SK-N-SH (cell line): ENCODE data around the gene GOLGA6L26. TPM values are rescaled to one million over a fixed set of nuclear protein-coding genes. Genes with fewer than 3 reads are reported as not detected.
"Not testable (repeated sequence)": the region's sequence is repeated elsewhere in the genome, so short reads cannot be mapped to it uniquely, and the experiment has no call there.

Experiments used
- CTCF ChIA-PET: fragments of 300-600, 350-600 bp; formaldehyde crosslinking; extraction: SDS; loops from one replicate; lab custom pipeline; 2021; lab: Yijun Ruan, JAX
- POLR2A ChIA-PET: fragments of 350-600 bp; sonication (Branson Sonifier 250); formaldehyde crosslinking; extraction: SDS; loops from one replicate; lab custom pipeline; 2020; ENCODE audit warnings: antibody characterized with exemption, inconsistent platforms; lab: Yijun Ruan, JAX
- DNase-seq: peaks from one replicate; pipeline ENCODE4 v3.0.0; 2012
- H2AFZ ChIP-seq: fragments of 200-600 bp; sonication (generic); 2 replicates; pipeline ENCODE4 v1.8.1; 2016; ENCODE audit warnings: antibody characterized with exemption, mild to moderate bottlenecking, low read depth
- H3F3A ChIP-seq: fragments of 200-600 bp; sonication (generic); replicated peaks from 2 replicates; pipeline ENCODE3; 2016; ENCODE audit warnings: antibody characterized with exemption, mild to moderate bottlenecking; ENCODE audit not compliant: insufficient read depth
- H3K27ac ChIP-seq, 2 experiments: fragments of 200-500 bp in 1 of 2; fragments of 200-600 bp in 1 of 2; sonication (Bioruptor generic) in 1 of 2; sonication (generic), shearing (Covaris generic) in 1 of 2; 2 replicates each; pipeline versions ENCODE4 v1.5.1 to v1.6.1; 2014 to 2016; ENCODE audit warnings: low read depth in 2 of 2, inconsistent platforms in 1 of 2, low read length in 1 of 2, mild to moderate bottlenecking in 1 of 2, mixed read lengths in 1 of 2
- H3K27me3 ChIP-seq: fragments of 200-600 bp; sonication (generic), shearing (Covaris generic); 2 replicates; pipeline ENCODE4 v1.6.1; 2016; ENCODE audit warnings: mixed run types; ENCODE audit not compliant: insufficient read depth
- H3K36me3 ChIP-seq, 2 experiments: fragments of 200-500 bp in 1 of 2; fragments of 200-600 bp in 1 of 2; sonication (Bioruptor generic) in 1 of 2; sonication (generic) in 1 of 2; replicated peaks in 1 of 2; 2 replicates each; pipeline versions ENCODE3 to v1.5.1; 2014 to 2016; ENCODE audit warnings: low read length in 1 of 2, mild to moderate bottlenecking in 1 of 2; ENCODE audit not compliant: insufficient read depth in 2 of 2, control insufficient read depth in 1 of 2
- H3K4me1 ChIP-seq, 2 experiments: fragments of 200-500 bp in 1 of 2; fragments of 200-600 bp in 1 of 2; sonication (Bioruptor generic) in 1 of 2; sonication (generic), shearing (Covaris generic) in 1 of 2; 2 replicates each; pipeline versions ENCODE4 v1.5.1 to v1.6.1; 2014 to 2016; ENCODE audit warnings: low read depth in 1 of 2, low read length in 1 of 2, mixed run types in 1 of 2; ENCODE audit not compliant: insufficient read depth in 2 of 2, control insufficient read depth in 1 of 2
- H3K4me2 ChIP-seq: fragments of 200-600 bp; sonication (generic), shearing (Covaris generic); 2 replicates; pipeline ENCODE4 v1.6.1; 2017; ENCODE audit warnings: mixed run types
- H3K4me3 ChIP-seq, 2 experiments: fragments of 200-500 bp in 1 of 2; fragments of 200-600 bp in 1 of 2; sonication (Bioruptor generic) in 1 of 2; sonication (generic), shearing (Covaris generic) in 1 of 2; 2 replicates each; pipeline versions ENCODE4 v1.5.1 to v1.8.1; 2014 to 2016; ENCODE audit warnings: low read depth in 2 of 2, inconsistent platforms in 1 of 2, low read length in 1 of 2, mild to moderate bottlenecking in 1 of 2, mixed read lengths in 1 of 2, moderate library complexity in 1 of 2
- H3K79me2 ChIP-seq: fragments of 200-600 bp; sonication (generic); 2 replicates; pipeline ENCODE4 v1.8.1; 2017; ENCODE audit warnings: mild to moderate bottlenecking; ENCODE audit not compliant: insufficient read depth
- H3K9ac ChIP-seq: fragments of 200-600 bp; sonication (generic); 2 replicates; pipeline ENCODE4 v1.6.1; 2017; ENCODE audit warnings: mixed run types
- H3K9me2 ChIP-seq: fragments of 200-600 bp; sonication (generic); 2 replicates; pipeline ENCODE4 v1.6.1; 2017; ENCODE audit warnings: mixed run types
- H3K9me3 ChIP-seq: fragments of 200-600 bp; sonication (generic); 2 replicates; pipeline ENCODE4 v1.6.1; 2017; ENCODE audit warnings: mixed run types, mild to moderate bottlenecking, moderate library complexity
- H4K20me1 ChIP-seq: fragments of 200-600 bp; sonication (generic); 2 replicates; pipeline ENCODE4 v1.6.1; 2017; ENCODE audit warnings: mild to moderate bottlenecking, mixed run types; ENCODE audit not compliant: insufficient read depth
- CHD2 ChIP-seq: fragments of 150-350 bp; IDR thresholded peaks from 2 replicates; pipeline ENCODE4 v1.6.1; 2018; ENCODE audit warnings: low read length; ENCODE audit not compliant: partially characterized antibody
- REST ChIP-seq: IDR thresholded peaks from 2 replicates; pipeline ENCODE4 v1.6.1; 2012; ENCODE audit warnings: mild to moderate bottlenecking, low read depth, low read length, moderate library complexity
- WGBS: methylation state at CpG from one replicate; pipeline ENCODE4 v1.1.6; 2017; ENCODE audit warnings: low lambda C conversion rate; 5-methylcytosine and 5-hydroxymethylcytosine counted together
- polyA plus RNA-seq, 3 experiments: library from polyadenylated mRNA; depleted of rRNA; stranded (reverse); fragments of >200 nt; gene quantifications; 2 replicates each; pipeline ENCODE4 v1.2.3, GENCODE V29; 2012

Gene GOLGA6L26
- polyA plus RNA-seq, 1 of the 3 experiments (the other 2 are of a cell fraction) = not detected

- TF ChIP-seq REST (no peak), CHD2 (no peak)
These were observed 36.6 kb upstream of the GOLGA6L26 start (continued) for GRCh38 chr15:23370578-23370977.

- H2AFZ ChIP-seq, H3K36me3 ChIP-seq, H4K20me1 ChIP-seq, H3K27me3 ChIP-seq, H3K27ac ChIP-seq, H3K9me3 ChIP-seq, H3K4me2 ChIP-seq, DNase-seq, H3K9me2 ChIP-seq, H3K79me2 ChIP-seq, H3F3A ChIP-seq, CTCF ChIA-PET, H3K4me1 ChIP-seq, H3K4me3 ChIP-seq, POLR2A ChIA-PET, H3K9ac ChIP-seq: not testable (repeated sequence)
- WGBS = 20% methylated on average over 1 of the region's 9 CpGs
These were observed 30.3 kb upstream of the GOLGA6L26 start for GRCh38 chr15:23364261-23364660.

GRCh38 chr15:23362622-23363021 lies 28.6 kb upstream of the GOLGA6L26 start:
- not testable (repeated sequence) for H3K4me2 ChIP-seq

GRCh38 chr15:23354448-23354847 lies 20.5 kb upstream of the GOLGA6L26 start, which contains the start of gene GOLGA8S:
GOLGA8S (plus strand) TSS chr15:23354748; CDS start chr15:23354810, 62 bp downstream.
- H3K4me3 ChIP-seq, H3K4me2 ChIP-seq, H4K20me1 ChIP-seq, CTCF ChIA-PET, H3K27me3 ChIP-seq, H3K9me2 ChIP-seq, H3K79me2 ChIP-seq, H3F3A ChIP-seq, H3K36me3 ChIP-seq, POLR2A ChIA-PET, H3K4me1 ChIP-seq, H3K9ac ChIP-seq, H3K9me3 ChIP-seq, DNase-seq, H3K27ac ChIP-seq, H2AFZ ChIP-seq: not testable (repeated sequence)
- no CpG with 5 or more reads among the region's 8 CpGs for WGBS

More at GRCh38 chr15:23362622-23363021, 28.6 kb upstream of the GOLGA6L26 start:
- H3K27me3 ChIP-seq, H3K4me1 ChIP-seq, H4K20me1 ChIP-seq, H3K79me2 ChIP-seq, H3K36me3 ChIP-seq, H2AFZ ChIP-seq, H3K9ac ChIP-seq, DNase-seq, H3K9me2 ChIP-seq, POLR2A ChIA-PET, CTCF ChIA-PET, H3K4me3 ChIP-seq, H3K27ac ChIP-seq, H3K9me3 ChIP-seq, H3F3A ChIP-seq: not testable (repeated sequence)
- WGBS = no CpG with 5 or more reads among the region's 5 CpGs

GRCh38 chr15:23311233-23311632 lies 22.8 kb downstream of the GOLGA6L26 start:
- H3K4me2 ChIP-seq, H3K4me3 ChIP-seq, H3K4me1 ChIP-seq, H3K27me3 ChIP-seq, DNase-seq, H3K9me2 ChIP-seq, H2AFZ ChIP-seq, POLR2A ChIA-PET, H3K9me3 ChIP-seq, H3K9ac ChIP-seq, CTCF ChIA-PET, H3K27ac ChIP-seq, H3F3A ChIP-seq, H4K20me1 ChIP-seq: not testable (repeated sequence)
- Histone ChIP-seq H3K36me3 (peaks cover 33 to 38% of the 10 kb centered on the region in 2 experiments), H3K79me2 (peaks cover 21% of the 10 kb centered on the region)
- 88% methylated on average over 6 of the region's 13 CpGs for WGBS

- CTCF ChIA-PET, H3K9me2 ChIP-seq, H3F3A ChIP-seq, POLR2A ChIA-PET, H3K9ac ChIP-seq, H3K4me2 ChIP-seq, H3K27me3 ChIP-seq, H3K4me1 ChIP-seq, H3K4me3 ChIP-seq, H4K20me1 ChIP-seq, H3K9me3 ChIP-seq, H2AFZ ChIP-seq, H3K27ac ChIP-seq, DNase-seq: not testable (repeated sequence)
- 98% methylated on average over 7 of the region's 7 CpGs for WGBS
- Histone ChIP-seq H3K79me2 (peaks cover 46% of the 10 kb centered on the region), H3K36me3 (peaks cover 28 to 39% of the 10 kb centered on the region in 2 experiments)
These were observed 28.1 kb downstream of the GOLGA6L26 start for GRCh38 chr15:23305921-23306320.
